MCF 10A (cell line): Measurements from ENCODE around the gene GPR137. TPM values are rescaled to one million over a fixed set of nuclear protein-coding genes. Genes with fewer than 3 reads are reported as not detected.

Experiments used
- BruUV-seq: library from RNA; stranded (reverse); fragments of 400-500 nt; replicated peaks from 2 replicates; lab custom pipeline; 2021; lab: Mats Ljungman, UMichigan
- CTCF ChIA-PET: fragments of 300-600 bp; sonication (Branson Sonifier 250); formaldehyde crosslinking; extraction: SDS; loops from one replicate; lab custom pipeline; 2021; ENCODE audit warnings: antibody characterized with exemption, inconsistent platforms; lab: Yijun Ruan, JAX
- POLR2A ChIA-PET: fragments of 300-600, 350-650 bp; sonication (Branson Sonifier 250); formaldehyde crosslinking; extraction: SDS; loops from one replicate; lab custom pipeline; 2020; ENCODE audit warnings: antibody characterized with exemption, inconsistent platforms; lab: Yijun Ruan, JAX
- DNase-seq: peaks from one replicate; pipeline ENCODE4 v3.0.0-alpha.2; 2018; ENCODE audit not compliant: unreplicated experiment
- H3K27ac Mint-ChIP-seq: one replicate; pipeline ENCODE4 v1.8.0; 2022; ENCODE audit warnings: mild to moderate bottlenecking, low read depth, mixed read lengths; ENCODE audit not compliant: unreplicated experiment
- H3K27me3 Mint-ChIP-seq: one replicate; pipeline ENCODE4 v1.8.0; 2022; ENCODE audit warnings: mixed read lengths; ENCODE audit not compliant: insufficient read depth, unreplicated experiment
- H3K36me3 Mint-ChIP-seq: one replicate; pipeline ENCODE4 v1.8.0; 2022; ENCODE audit warnings: mild to moderate bottlenecking, moderate library complexity, mixed read lengths; ENCODE audit not compliant: insufficient read depth, unreplicated experiment
- H3K4me1 Mint-ChIP-seq: one replicate; pipeline ENCODE4 v1.8.0; 2022; ENCODE audit warnings: mixed read lengths; ENCODE audit not compliant: insufficient read depth, unreplicated experiment
- H3K4me3 Mint-ChIP-seq: one replicate; pipeline ENCODE4 v1.8.0; 2022; ENCODE audit warnings: mild to moderate bottlenecking, moderate library complexity, mixed read lengths; ENCODE audit not compliant: unreplicated experiment
- H3K9me3 Mint-ChIP-seq: one replicate; pipeline ENCODE4 v1.8.0; 2022; ENCODE audit warnings: mixed read lengths; ENCODE audit not compliant: unreplicated experiment
- CTCF ChIP-seq: fragments of 200-600 bp; IDR thresholded peaks from one replicate; pipeline ENCODE4 v1.8.0; 2022; ENCODE audit warnings: antibody characterized with exemption, mild to moderate bottlenecking; ENCODE audit not compliant: unreplicated experiment
- intact Hi-C: fragments of 100-400 bp; cut with micrococcal nuclease; formaldehyde crosslinking; loops from 2 replicates; pipeline ENCODE4 v1.14.1; 2022
- total RNA-seq: library from RNA; stranded (reverse); gene quantifications from 2 replicates; pipeline ENCODE4 v1.2.3, GENCODE V29; 2022

GPR137 gene
- total RNA-seq, 1 experiment from 2014 or later = 36.0 TPM

- intact Hi-C loops = loop anchor here (1.0 to 5.0 kb wide), 5 partner anchors 18 to 106 kb away; partner anchors contain the start of genes CATSPERZ, GPR137 and RPS6KA4
- H3K4me1 Mint-ChIP-seq = peaks cover 6% of the 10 kb centered on the region
- no peaks in the 10 kb centered on the region for H3K27me3 Mint-ChIP-seq
- no peak for DNase-seq
- peak overlapping the region; percentile 87 for H3K4me3 Mint-ChIP-seq
- no peaks in the 10 kb centered on the region for H3K9me3 Mint-ChIP-seq
- POLR2A ChIA-PET = interaction anchor here (0.8 to 3.3 kb wide), 14 partner anchors 8 to 70 kb away, joined by 3 to 53 read pairs (median 6); partner anchors contain the start of genes BAD, ESRRA, FKBP2 and GPR137
- TF ChIP-seq CTCF = no peak
- CTCF ChIA-PET = interaction anchor here (0.6 to 4.5 kb wide), 13 partner anchors 8 to 860 kb away, joined by 3 to 65 read pairs (median 6); partner anchors contain the start of genes CATSPERZ and TM7SF2
- no TSS peak for BruUV-seq
- H3K36me3 Mint-ChIP-seq = no peaks in the 10 kb centered on the region
- peak overlapping the region; percentile 89 for H3K27ac Mint-ChIP-seq
Observed at GRCh38 chr11:64251753-64252002, 34.0 kb upstream of the GPR137 start.

GRCh38 chr11:64252003-64252872 is 33.4 kb upstream of the GPR137 start:
- DNase-seq = peak; percentile 69
- no peak for TF ChIP-seq CTCF
- Mint-ChIP-seq H3K27me3 (no peaks in the 10 kb centered on the region), H3K9me3 (no peaks in the 10 kb centered on the region), H3K4me3 (peak overlapping the region; percentile 87), H3K4me1 (peaks cover 6% of the 10 kb centered on the region), H3K36me3 (no peaks in the 10 kb centered on the region), H3K27ac (peak overlapping the region; percentile 89)
- CTCF ChIA-PET = interaction anchor here (0.6 to 4.5 kb wide), 17 partner anchors 9 to 310 kb away, joined by 3 to 65 read pairs (median 4); partner anchors contain the start of gene CATSPERZ
- POLR2A ChIA-PET = interaction anchor here (0.7 to 3.3 kb wide), 17 partner anchors 9 to 1411 kb away, joined by 3 to 53 read pairs (median 5); partner anchors contain the start of genes BAD, ESRRA, FKBP2 and GPR137
- no TSS peak for BruUV-seq
- intact Hi-C loops = loop anchor here (2.0 to 5.0 kb wide), 4 partner anchors 35 to 105 kb away; partner anchors contain the start of genes CATSPERZ, GPR137 and RPS6KA4

GRCh38 chr11:64253043-64253442 is 32.6 kb upstream of the GPR137 start:
- Mint-ChIP-seq H3K27me3 (no peaks in the 10 kb centered on the region), H3K4me1 (peaks cover 6% of the 10 kb centered on the region), H3K9me3 (no peaks in the 10 kb centered on the region), H3K4me3 (no peak overlapping the region), H3K27ac (no peak overlapping the region), H3K36me3 (peaks cover 5% of the 10 kb centered on the region)
- POLR2A ChIA-PET = interaction anchor here (0.8 to 2.5 kb wide), 5 partner anchors 14 to 52 kb away, joined by 5 to 53 read pairs (median 8); partner anchors contain the start of genes BAD, ESRRA and GPR137
- intact Hi-C loops = loop anchor here (2.0 to 5.0 kb wide), 4 partner anchors 34 to 104 kb away; partner anchors contain the start of genes CATSPERZ, GPR137 and RPS6KA4
- TF ChIP-seq CTCF = no peak
- CTCF ChIA-PET = interaction anchor here (0.6 to 4.5 kb wide), 4 partner anchors 12 to 99 kb away, joined by 3 to 65 read pairs (median 20); partner anchors contain the start of gene CATSPERZ
- no peak for DNase-seq
- BruUV-seq = no TSS peak
